Mesangial cell (primary cell): ENCODE results near the gene NATD1. TPM values are rescaled to one million over a fixed set of nuclear protein-coding genes. Genes with fewer than 3 reads are reported as not detected.

Experiments used
- total RNA-seq: library from RNA; depleted of rRNA; stranded (reverse); fragments of >200 nt; gene quantifications from 2 replicates; pipeline ENCODE4 v1.2.3, GENCODE V29; 2015

Gene NATD1, protein sequence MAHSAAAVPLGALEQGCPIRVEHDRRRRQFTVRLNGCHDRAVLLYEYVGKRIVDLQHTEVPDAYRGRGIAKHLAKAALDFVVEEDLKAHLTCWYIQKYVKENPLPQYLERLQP
- total RNA-seq = 2.8 and 30.4 TPM in 2 replicates

GRCh38 chr17:21252796-21253645 is at the start of gene NATD1:
TSS of gene NATD1 (minus strand) at chr17:21253410. CDS start at chr17:21253264, 146 bp downstream.

GRCh38 chr17:21284319-21285163 is 31.3 kb upstream of the NATD1 start, which contains the start of gene MAP2K3:
TSS of gene MAP2K3 (plus strand) at chr17:21284711. CDS start at chr17:21284921, 210 bp downstream.

DNA sequence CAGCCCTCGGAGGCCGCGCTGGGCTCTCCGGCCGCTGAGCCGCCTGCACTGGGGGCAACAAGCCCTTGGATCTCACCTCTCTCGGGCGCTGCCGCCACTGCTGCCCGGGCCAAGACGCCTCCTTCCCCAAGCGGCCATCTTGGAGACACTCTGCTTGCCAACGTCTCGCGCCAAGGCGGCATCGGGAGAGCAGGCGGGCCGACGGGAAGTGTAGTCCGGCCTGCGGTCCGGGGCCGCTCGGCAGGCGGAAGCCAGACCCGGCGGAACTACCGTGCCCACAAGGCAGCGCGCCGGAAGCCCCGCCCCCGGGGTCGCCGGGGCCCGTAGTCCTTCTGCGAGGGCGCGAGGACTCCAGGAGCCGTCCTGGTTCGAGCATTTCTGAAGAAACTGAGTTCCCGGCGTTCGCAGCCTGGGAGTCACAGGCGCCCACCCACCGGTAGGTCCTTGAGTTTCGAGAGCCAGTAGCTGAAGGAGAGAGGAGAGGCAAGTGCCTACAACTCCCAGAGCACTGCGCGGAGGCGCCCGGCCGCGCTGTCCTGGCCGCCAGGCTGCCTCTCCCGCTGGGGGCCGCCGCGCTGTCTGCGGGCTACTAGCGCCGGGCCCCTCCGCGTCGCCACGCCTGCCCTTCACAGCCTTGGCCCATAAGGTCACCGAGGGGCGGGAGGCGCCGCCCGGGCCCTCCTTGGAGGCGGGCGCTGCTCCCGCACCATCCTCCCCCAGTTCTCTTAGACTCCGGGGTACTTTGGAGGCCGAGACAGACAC is 39.0 kb downstream of the NATD1 start, which contains the start of gene TMEM11:
TMEM11 (minus strand) TSS at position 147 of the 762 bp plus-strand sequence; CDS start at position 138, 9 bp downstream.

Other genes starting within 250 kb of the NATD1 start
- gene USP22, start 210.4 kb downstream of the NATD1 start, total RNA-seq = 192 and 249 TPM in 2 replicates
- gene DHRS7B, start 126.4 kb downstream of the NATD1 start, total RNA-seq = 19.6 and 28.4 TPM in 2 replicates
- 30.9 and 42.5 TPM in 2 replicates for gene TMEM11, start 39.2 kb downstream of the NATD1 start, total RNA-seq
- 25.9 and 29.9 TPM in 2 replicates for gene MAP2K3, start 31.3 kb upstream of the NATD1 start, total RNA-seq
- gene KCNJ12, start 122.9 kb upstream of the NATD1 start, total RNA-seq = 0.65 and 1.4 TPM in 2 replicates